DOHH2 (cell line): ENCODE results near the gene GPC4.

Experiments used
- CTCF ChIP-seq: fragments of 200-600 bp; sonication (generic); IDR thresholded peaks from one replicate; pipeline ENCODE4 v1.5.1; 2014; ENCODE audit warnings: antibody characterized with exemption, mild to moderate bottlenecking, low read depth, low read length; ENCODE audit not compliant: poor library complexity, severe bottlenecking
- EZH2phosphoT487 ChIP-seq: fragments of 200-600 bp; sonication (generic); IDR thresholded peaks from 2 replicates; pipeline ENCODE4 v1.6.1; 2017; ENCODE audit warnings: borderline replicate concordance, mild to moderate bottlenecking, antibody characterized with exemption, low read length, moderate library complexity, mixed read lengths

- TF ChIP-seq CTCF, result no peak
- no peak for TF ChIP-seq EZH2phosphoT487
Observed at GRCh38 chrX:133366735-133367134, 48.6 kb downstream of the GPC4 start.
